OCI-M2 (cell line): ENCODE results near the gene TEX29.

Experiments used
- DNase-seq: peaks from one replicate; lab custom pipeline; 2025; ENCODE audit not compliant: unreplicated experiment; lab: John Stamatoyannopoulos, UW

The TEX29 gene

GRCh38 chr13:111319998-111320911 lies at the start of gene TEX29:
TEX29 (plus strand) TSS chr13:111320642; CDS start chr13:111320891, 249 bp downstream.
- no peak for DNase-seq

- no peak for DNase-seq
These were observed 49.4 kb upstream of the TEX29 start for GRCh38 chr13:111270765-111271698.

GRCh38 chr13:111272117-111272516 lies 48.3 kb upstream of the TEX29 start:
- no peak for DNase-seq

- DNase-seq, result no peak
These were observed 45.1 kb upstream of the TEX29 start for GRCh38 chr13:111275382-111275781.

GRCh38 chr13:111275995-111276618 lies 44.3 kb upstream of the TEX29 start:
- no peak for DNase-seq

- no peak for DNase-seq
These were observed 42.2 kb upstream of the TEX29 start for GRCh38 chr13:111278258-111278657.

GRCh38 chr13:111278743-111279652 lies 41.4 kb upstream of the TEX29 start:
- DNase-seq, result no peak

GRCh38 chr13:111280226-111280625 lies 40.2 kb upstream of the TEX29 start:
- no peak for DNase-seq

GRCh38 chr13:111280681-111281585 lies 39.5 kb upstream of the TEX29 start:
- DNase-seq, result no peak

- DNase-seq, result no peak
These were observed 38.6 kb upstream of the TEX29 start for GRCh38 chr13:111281751-111282311.

GRCh38 chr13:111282425-111282824 lies 38.0 kb upstream of the TEX29 start:
- DNase-seq, result no peak

GRCh38 chr13:111282997-111283396 lies 37.4 kb upstream of the TEX29 start:
- no peak for DNase-seq

- DNase-seq, result no peak
These were observed 37.0 kb upstream of the TEX29 start for GRCh38 chr13:111283457-111283856.

GRCh38 chr13:111283991-111284390 lies 36.5 kb upstream of the TEX29 start:
- no peak for DNase-seq

- DNase-seq, result no peak
These were observed 35.9 kb upstream of the TEX29 start for GRCh38 chr13:111284565-111284964.

- no peak for DNase-seq
These were observed 34.3 kb upstream of the TEX29 start for GRCh38 chr13:111286162-111286561.

- DNase-seq, result no peak
These were observed 33.7 kb upstream of the TEX29 start for GRCh38 chr13:111286749-111287148.

- no peak for DNase-seq
These were observed 33.2 kb upstream of the TEX29 start for GRCh38 chr13:111287201-111287600.

- DNase-seq, result no peak
These were observed 32.2 kb upstream of the TEX29 start for GRCh38 chr13:111288276-111288675.
